ENCODE data around the gene ILRUN.
"Not testable (repeated sequence)": the region's sequence is repeated elsewhere in the genome, so short reads cannot be mapped to it uniquely, and the experiment has no call there.

The ILRUN gene

DNA sequence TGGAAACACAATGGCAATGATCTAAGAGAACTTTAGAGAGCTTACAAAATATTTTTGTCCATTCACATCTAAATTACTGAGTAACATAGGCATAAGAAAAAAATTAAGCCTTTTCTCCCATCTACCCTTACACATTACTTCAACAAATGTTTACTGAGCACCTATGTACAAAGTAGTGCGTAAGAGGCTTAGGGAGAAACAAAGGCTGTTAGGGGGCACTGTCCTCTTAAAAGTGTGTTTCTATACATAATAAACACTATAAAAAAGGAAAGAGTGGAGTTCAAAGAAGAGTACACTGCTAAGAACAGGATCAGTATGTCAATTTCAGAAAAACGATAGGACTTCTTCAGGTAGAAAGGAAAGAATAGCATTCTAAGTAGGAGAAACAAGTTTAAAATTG lies 12.2 kb downstream of the ILRUN start:
- no peak overlapping the region for H3K4me3 ChIP-seq (ENCODE audit: low read depth, low read length)
- TF ChIP-seq CTCF (IDR thresholded peaks at IDR 0.05; ENCODE audit: insufficient read depth, low read depth, low read length, missing control alignments), result no peak
- no peak for DNase-seq (ENCODE audit: low read depth)

DNA sequence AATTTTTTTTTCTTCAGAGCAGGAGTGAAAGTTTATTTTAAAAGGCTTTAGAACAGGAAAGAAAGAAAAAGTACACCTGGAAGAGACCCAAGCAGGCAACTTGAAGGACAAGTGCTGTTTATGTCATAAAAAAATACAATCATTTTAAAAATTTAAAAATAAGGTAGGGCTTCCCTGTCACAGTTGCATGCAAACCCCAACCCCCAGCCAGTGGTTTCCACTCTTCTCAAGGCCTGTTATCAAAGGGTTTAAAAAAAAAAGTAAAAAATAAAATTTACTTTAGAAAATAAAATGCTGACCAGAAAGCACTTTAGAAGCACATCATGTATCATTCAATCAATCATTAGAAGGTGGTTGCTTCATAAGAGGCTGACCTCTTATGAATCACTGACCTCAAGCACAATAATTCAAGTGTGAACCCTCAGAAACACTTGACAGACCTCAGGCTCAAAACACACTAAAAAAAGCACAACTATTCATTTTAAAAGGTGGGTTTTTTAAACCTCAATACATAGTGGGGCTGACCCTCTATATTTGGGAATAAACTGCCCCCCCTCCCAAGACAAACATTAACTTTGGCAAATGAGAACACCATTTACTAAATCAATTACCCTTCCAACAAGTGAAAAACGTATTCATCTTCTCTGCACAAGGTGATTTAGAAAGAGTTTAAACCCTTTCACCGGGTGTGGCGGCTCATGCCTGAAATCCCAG lies 15.6 kb downstream of the ILRUN start:
- DNase-seq (ENCODE audit: low read depth), result peak; percentile 52
- peak overlapping the region; percentile 24; the same call in 1 of the 2 replicates for H3K4me3 ChIP-seq (ENCODE audit: low read depth, low read length)

DNA sequence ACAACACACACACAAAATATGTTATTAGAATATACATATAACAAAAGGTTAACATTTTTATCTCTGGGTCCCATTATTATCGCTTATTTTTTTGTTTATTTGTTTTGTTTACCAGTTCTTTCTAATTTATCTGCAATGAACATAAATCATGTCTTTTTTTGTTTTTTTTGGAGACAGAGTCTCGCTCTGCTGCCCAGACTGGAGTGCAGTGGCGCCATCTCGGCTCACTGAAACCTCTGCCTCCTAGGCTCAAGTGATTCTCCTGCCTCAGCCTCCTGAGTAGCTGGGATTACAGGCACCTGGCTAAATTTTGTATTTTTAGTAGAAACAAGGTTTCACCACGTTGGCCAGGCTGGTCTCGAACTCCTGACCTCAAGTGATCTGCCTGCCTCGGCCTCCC lies 16.3 kb downstream of the ILRUN start:
- DNase-seq (ENCODE audit: low read depth); H3K4me3 ChIP-seq (ENCODE audit: low read depth, low read length): not testable (repeated sequence)

More for the DNA sequence above, 15.6 kb downstream of the ILRUN start:
- no peak for TF ChIP-seq CTCF (IDR thresholded peaks at IDR 0.05; ENCODE audit: insufficient read depth, low read depth, low read length, missing control alignments)

- DNase-seq (ENCODE audit: low read depth), result no peak
- no peak overlapping the region for H3K4me3 ChIP-seq (ENCODE audit: low read depth, low read length)
Measured at GRCh38 chr6:34679552-34680253, 16.9 kb downstream of the ILRUN start.

GRCh38 chr6:34676140-34676539 lies 20.4 kb downstream of the ILRUN start:
- no peak for DNase-seq (ENCODE audit: low read depth)
- no peak for TF ChIP-seq CTCF (IDR thresholded peaks at IDR 0.05; ENCODE audit: insufficient read depth, low read depth, low read length, missing control alignments)
- no peak overlapping the region for H3K4me3 ChIP-seq (ENCODE audit: low read depth, low read length)

More at GRCh38 chr6:34679552-34680253, 16.9 kb downstream of the ILRUN start:
- TF ChIP-seq CTCF (IDR thresholded peaks at IDR 0.05; ENCODE audit: insufficient read depth, low read depth, low read length, missing control alignments), result no peak

DNA sequence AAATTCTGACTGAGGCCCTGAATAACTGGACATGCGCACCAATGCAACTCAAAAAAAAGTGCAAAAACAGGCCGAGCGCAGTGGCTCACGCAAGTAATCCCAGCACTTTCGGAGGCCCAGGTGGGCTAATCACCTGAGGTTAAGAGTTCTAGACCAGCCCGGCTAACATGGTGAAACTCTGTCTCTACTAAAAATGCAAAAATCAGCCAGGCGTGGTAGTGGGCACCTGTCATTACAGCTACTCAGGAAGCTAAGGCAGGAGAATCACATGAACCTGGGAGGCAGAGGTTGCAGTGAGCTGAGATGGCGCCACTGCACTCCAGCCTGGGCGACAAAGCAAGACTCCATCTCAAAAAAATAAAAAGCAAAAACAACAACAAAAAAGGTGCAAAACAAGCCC lies 21.6 kb downstream of the ILRUN start:
- peak; percentile 92 for DNase-seq (ENCODE audit: low read depth)
- H3K4me3 ChIP-seq (ENCODE audit: low read depth, low read length), result peak overlapping the region; percentile 54

GRCh38 chr6:34674268-34674639 lies 22.3 kb downstream of the ILRUN start:
- TF ChIP-seq CTCF (IDR thresholded peaks at IDR 0.05; ENCODE audit: insufficient read depth, low read depth, low read length, missing control alignments), result no peak
- peak overlapping the region; percentile 54 for H3K4me3 ChIP-seq (ENCODE audit: low read depth, low read length)
- DNase-seq (ENCODE audit: low read depth), result no peak

DNA sequence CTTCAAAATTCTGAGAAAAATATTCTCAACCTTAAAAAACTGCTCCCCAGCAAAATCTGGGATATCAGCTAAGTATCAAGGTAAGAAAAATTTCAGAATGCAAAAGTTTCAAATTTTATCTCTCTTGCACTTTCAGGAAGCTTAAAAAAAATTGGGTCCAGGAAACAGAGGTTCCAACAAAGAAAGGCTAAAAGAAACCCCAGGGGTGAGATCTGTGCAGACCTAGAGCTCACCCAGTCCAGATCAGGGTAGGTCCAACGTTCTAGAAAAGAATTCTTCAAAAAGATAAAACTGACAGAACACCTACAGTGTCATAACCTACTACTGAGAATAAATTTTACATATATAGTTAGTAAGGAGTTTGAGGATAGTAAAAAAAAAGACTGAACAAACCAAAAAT lies 23.5 kb downstream of the ILRUN start:
- peak; percentile 60 for DNase-seq (ENCODE audit: low read depth)
- H3K4me3 ChIP-seq (ENCODE audit: low read depth, low read length), result peak overlapping the region; percentile 66
- no peak for TF ChIP-seq CTCF (IDR thresholded peaks at IDR 0.05; ENCODE audit: insufficient read depth, low read depth, low read length, missing control alignments)
